K562 (cell line): ENCODE measurements around the gene ABHD1. TPM values are rescaled to one million over a fixed set of nuclear protein-coding genes. Genes with fewer than 3 reads are reported as not detected.
A peak's percentile ranks its signal among the peaks of the same experiment; 100 is the strongest.

Source experiments
- EHMT2 ChIP-seq: fragments of 450-650 bp; IDR thresholded peaks from 2 replicates; pipeline ENCODE4 v1.6.1; 2018; ENCODE audit warnings: antibody characterized with exemption
- FOXA1 ChIP-seq: fragments of 450-650 bp; IDR thresholded peaks from 2 replicates; pipeline ENCODE4 v1.6.1; 2016; ENCODE audit warnings: mild to moderate bottlenecking, borderline replicate concordance
- KDM1A ChIP-seq, 2 experiments: fragments of 450-650 bp; IDR thresholded peaks; 2 replicates each; pipeline ENCODE4 v1.6.1; 2016; ENCODE audit warnings: mild to moderate bottlenecking in 2 of 2
- MCM7 ChIP-seq, 2 experiments: fragments of 450-650 bp; IDR thresholded peaks; 2 replicates each; pipeline ENCODE4 v1.6.1; 2016 to 2018
- NFATC3 ChIP-seq: fragments of 450-650 bp; IDR thresholded peaks from 2 replicates; pipeline ENCODE4 v1.6.1; 2017; ENCODE audit warnings: mild to moderate bottlenecking
- POU5F1 ChIP-seq: fragments of 150-350 bp; IDR thresholded peaks from 2 replicates; pipeline ENCODE4 v1.6.1; 2014; ENCODE audit warnings: borderline replicate concordance, low read length, low read depth, mild to moderate bottlenecking; ENCODE audit not compliant: partially characterized antibody
- SIN3A ChIP-seq, 2 experiments: fragments of 150-350 bp in 1 of 2; IDR thresholded peaks; 2 replicates each; pipeline ENCODE4 v1.6.1; 2011 to 2016; ENCODE audit warnings: borderline replicate concordance in 2 of 2, low read depth in 2 of 2, low read length in 2 of 2, mild to moderate bottlenecking in 2 of 2, moderate library complexity in 2 of 2; ENCODE audit not compliant: control insufficient read depth in 1 of 2
- THAP12 ChIP-seq: fragments of 250-450 bp; sonication (Bioruptor Pico); IDR thresholded peaks from 2 replicates; pipeline ENCODE4 v1.9.0; 2021; ENCODE audit warnings: mild to moderate bottlenecking, inconsistent platforms
- ZNF316 ChIP-seq: fragments of 450-650 bp; IDR thresholded peaks from 2 replicates; pipeline ENCODE4 v1.6.1; 2016
- ZNF407 ChIP-seq: fragments of 450-650 bp; IDR thresholded peaks from 2 replicates; pipeline ENCODE4 v1.6.1; 2016; ENCODE audit warnings: low read depth
- ZNF583 ChIP-seq: fragments of 250-450 bp; sonication (Bioruptor Pico); IDR thresholded peaks from 2 replicates; pipeline ENCODE4 v1.4.0; 2020
- ZNF589 ChIP-seq: fragments of 200-800 bp; sonication (Bioruptor generic); IDR thresholded peaks from 2 replicates; pipeline ENCODE4 v1.6.1; 2016; ENCODE audit warnings: low read depth, missing genetic modification characterization, missing compliant biosample characterization
- ZNF639 ChIP-seq, 2 experiments: fragments of 200-800 bp in 1 of 2; sonication (Bioruptor generic) in 1 of 2; sonication (generic) in 1 of 2; formaldehyde crosslinking in 1 of 2; IDR thresholded peaks in 1 of 2; conservative IDR thresholded peaks in 1 of 2; 2 replicates each; pipeline versions ENCODE4 v1.5.0 to v1.6.1; 2016 to 2020; ENCODE audit warnings: missing compliant biosample characterization in 1 of 2, missing genetic modification characterization in 1 of 2, missing genetic modification reagents in 1 of 2
- polyA plus RNA-seq, 8 experiments: library from polyadenylated mRNA; depleted of rRNA in 4 of 8; stranded (reverse) in 5 of 8; unstranded in 3 of 8; fragments of >200 nt; fragmentation: Nextera tagmentation in 2 of 8; fragmentation: Illumina TruSeq in 1 of 8; extraction: Ambion mirVana in 2 of 8; extraction: Trizol in 1 of 8; gene quantifications; 2 replicates each; pipeline versions ENCODE4 v1.2.1 to v1.2.3, GENCODE V29; 2011 to 2014; ENCODE audit warnings: inconsistent platforms in 1 of 8, missing spikeins in 1 of 8
- total RNA-seq, 7 experiments: library from RNA; depleted of rRNA in 6 of 7; stranded (reverse); fragments of >200 nt in 6 of 7; fragmentation: Illumina TruSeq in 2 of 7; extraction: Trizol in 2 of 7; gene quantifications; 2 replicates each; pipeline versions ENCODE4 v1.2.1 to v1.2.3, GENCODE V29; 2011 to 2021; ENCODE audit warnings: low replicate concordance in 1 of 7

The ABHD1 gene
- total and polyA plus RNA-seq, 9 of the 15 experiments (the other 6 are each of a cell fraction or from before 2014, with no cell fraction given), result 0.10 to 0.16 (median 0.11) TPM; not detected in 5

GRCh38 chr2:27092696-27093429 lies 30.8 kb upstream of the ABHD1 start (continued):
- TF ChIP-seq THAP12 (CRISPR knock-in tag) (no peak), ZNF583 (CRISPR knock-in tag) (peak; percentile 86; the same call in 1 of the 2 replicates), POU5F1 (no peak), EHMT2 (peak; percentile 52; the same call in 1 of the 2 replicates), NFATC3 (no peak), ZNF316 (peak; percentile 24; the same call in 1 of the 2 replicates), ZNF639 (CRISPR knock-in tag; conservative IDR thresholded peaks at IDR 0.05 in 1 of 2, IDR thresholded peaks at IDR 0.05 in 1 of 2) (peak in 1 of 2 experiments; percentile 92; a peak in 2 of 4 replicates), ZNF589 (CRISPR knock-in tag) (no peak; the same call in 1 of the 2 replicates), ZNF407 (no peak), KDM1A (IDR thresholded peaks at IDR 0.05) (peak; percentile 9 to 22; a peak in 1 of 4 replicates), FOXA1 (no peak), SIN3A (IDR thresholded peaks at IDR 0.05; ENCODE audit: borderline replicate concordance in 2 of 2, control insufficient read depth in 1 of 2, low read depth in 2 of 2, low read length in 2 of 2) (no peak), MCM7 (IDR thresholded peaks at IDR 0.05) (no peak)
